Right ventricle myocardium superior (tissue), 1 donor: ENCODE data around the gene OR2L5. TPM values are rescaled to one million over a fixed set of nuclear protein-coding genes. Genes with fewer than 3 reads are reported as not detected.

Source experiments
- total RNA-seq: library from RNA; stranded (reverse); fragmentation: NEBNext Ultra II Directional; extraction: Animal tissue kit (Norgen Biotek cat#: 25700); gene quantifications from one replicate; pipeline ENCODE4 v1.2.1, GENCODE V29; 2021
- donor health status: DM: no; HTN: yes; CAD: no; lungs with severe emphysema.

The OR2L5 gene
- total RNA-seq, 1 donor from 2014 or later = not detected

Other genes with a start within 250 kb of the OR2L5 start
- not detected for gene OR14A16, start 189.5 kb upstream of the OR2L5 start, total RNA-seq
- gene OR11L1, start 171.8 kb upstream of the OR2L5 start, total RNA-seq = not detected
- 0.13 TPM for gene TRIM58, start 156.5 kb upstream of the OR2L5 start, total RNA-seq
- not detected for gene OR2W3, start 118.1 kb upstream of the OR2L5 start, total RNA-seq
- gene OR2T8, start 93.4 kb upstream of the OR2L5 start, total RNA-seq = not detected
- not detected for gene OR2AJ1, start 88.8 kb upstream of the OR2L5 start, total RNA-seq
- not detected for gene OR2L8, start 64.8 kb upstream of the OR2L5 start, total RNA-seq
- not detected for gene OR2AK2, start 48.4 kb upstream of the OR2L5 start, total RNA-seq
- not detected for gene OR2L2, start 16.4 kb downstream of the OR2L5 start, total RNA-seq
- not detected for gene OR2L3, start 33.2 kb downstream of the OR2L5 start, total RNA-seq
- gene OR2L13, start 81.5 kb downstream of the OR2L5 start, total RNA-seq = not detected
- gene OR2M5, start 131.5 kb downstream of the OR2L5 start, total RNA-seq = not detected
- gene OR2M2, start 161.2 kb downstream of the OR2L5 start, total RNA-seq = not detected
- not detected for gene OR2M3, start 183.6 kb downstream of the OR2L5 start, total RNA-seq
- gene OR2M4, start 217.8 kb downstream of the OR2L5 start, total RNA-seq = not detected